Smooth muscle cell (in vitro differentiated cells): ENCODE measurements around the gene FAF1. TPM values are rescaled to one million over a fixed set of nuclear protein-coding genes. Genes with fewer than 3 reads are reported as not detected.

Experiments used
- DNase-seq: peaks from one replicate; lab custom pipeline; 2025; ENCODE audit not compliant: unreplicated experiment; lab: John Stamatoyannopoulos, UW
- H2AFZ ChIP-seq: fragments of 200-600 bp; sonication (generic); 2 replicates; pipeline ENCODE4 v1.6.0; 2016; ENCODE audit warnings: antibody characterized with exemption, low read depth, mild to moderate bottlenecking
- H3F3A ChIP-seq: fragments of 200-600 bp; sonication (generic); 2 replicates; pipeline ENCODE4 v1.6.0; 2017; ENCODE audit warnings: antibody characterized with exemption, low read depth
- H3K27ac ChIP-seq: fragments of 200-600 bp; sonication (generic); 2 replicates; pipeline ENCODE4 v1.5.1; 2016; ENCODE audit warnings: low read depth, mild to moderate bottlenecking
- H3K27me3 ChIP-seq: fragments of 200-600 bp; sonication (generic); 2 replicates; pipeline ENCODE4 v1.6.1; 2016; ENCODE audit warnings: low read depth, mild to moderate bottlenecking
- H3K36me3 ChIP-seq: fragments of 200-600 bp; sonication (generic); 2 replicates; pipeline ENCODE4 v1.5.1; 2016; ENCODE audit warnings: low read depth
- H3K4me1 ChIP-seq: fragments of 200-600 bp; sonication (generic); 2 replicates; pipeline ENCODE4 v1.5.1; 2016; ENCODE audit warnings: low read depth
- H3K4me2 ChIP-seq: fragments of 200-600 bp; sonication (generic); 2 replicates; pipeline ENCODE4 v1.6.0; 2016; ENCODE audit warnings: mild to moderate bottlenecking
- H3K4me3 ChIP-seq: fragments of 200-600 bp; sonication (generic); 2 replicates; pipeline ENCODE4 v1.5.1; 2016; ENCODE audit warnings: mild to moderate bottlenecking
- H3K79me2 ChIP-seq: fragments of 200-600 bp; sonication (generic); 2 replicates; pipeline ENCODE4 v1.6.0; 2016; ENCODE audit warnings: low read depth, mild to moderate bottlenecking
- H3K9ac ChIP-seq: fragments of 200-600 bp; sonication (generic); 2 replicates; pipeline ENCODE4 v1.6.0; 2016; ENCODE audit warnings: low read depth
- H3K9me3 ChIP-seq: fragments of 200-600 bp; sonication (generic); replicated peaks from 2 replicates; pipeline ENCODE4 v1.5.1; 2016; ENCODE audit warnings: low read depth
- H4K20me1 ChIP-seq: fragments of 200-600 bp; sonication (generic); 2 replicates; pipeline ENCODE4 v1.6.0; 2016; ENCODE audit warnings: low read depth
- CTCF ChIP-seq: fragments of 200-600 bp; sonication (generic); IDR thresholded peaks from 2 replicates; pipeline ENCODE4 v1.5.1; 2017; ENCODE audit warnings: borderline replicate concordance, mild to moderate bottlenecking, antibody characterized with exemption; ENCODE audit not compliant: insufficient read depth, poor library complexity, severe bottlenecking
- WGBS: methylation state at CpG from one replicate; pipeline ENCODE4 v1.1.7; 2016; ENCODE audit warnings: low lambda C conversion rate; 5-methylcytosine and 5-hydroxymethylcytosine counted together
- polyA plus RNA-seq: library from polyadenylated mRNA; unstranded; fragments of >200 nt; fragmentation: Nextera tagmentation; extraction: Ambion mirVana; gene quantifications from 2 replicates; pipeline ENCODE4 v1.2.1, GENCODE V29; 2016
- total RNA-seq: library from RNA; depleted of rRNA; stranded (reverse); fragments of >200 nt; gene quantifications from 2 replicates; pipeline ENCODE4 v1.2.3, GENCODE V29; 2014

Gene FAF1
- total and polyA plus RNA-seq, 2 experiments from 2014 or later: 51.5 to 51.6 TPM

- Histone ChIP-seq H3K4me1 (no peaks in the 10 kb centered on the region), H3K36me3 (no peaks in the 10 kb centered on the region), H3K9ac (no peak overlapping the region), H3K9me3 (no peaks in the 10 kb centered on the region), H3K4me3 (no peak overlapping the region), H4K20me1 (no peaks in the 10 kb centered on the region), H3F3A (no peaks in the 10 kb centered on the region), H3K27me3 (no peaks in the 10 kb centered on the region), H3K79me2 (no peaks in the 10 kb centered on the region), H2AFZ (no peak overlapping the region), H3K27ac (no peak overlapping the region), H3K4me2 (no peak overlapping the region)
- no peak for DNase-seq
- no peak for TF ChIP-seq CTCF
- WGBS: 91% methylated on average over 5 of the region's 5 CpGs
These were observed 501.6 kb downstream of the FAF1 start for GRCh38 chr1:50458507-50458906.

- Histone ChIP-seq H3K4me1 (peaks cover 10% of the 10 kb centered on the region), H3K9me3 (no peaks in the 10 kb centered on the region), H3K79me2 (no peaks in the 10 kb centered on the region), H3F3A (no peaks in the 10 kb centered on the region), H2AFZ (no peak overlapping the region), H3K4me3 (no peak overlapping the region), H4K20me1 (no peaks in the 10 kb centered on the region), H3K36me3 (no peaks in the 10 kb centered on the region), H3K9ac (no peak overlapping the region), H3K4me2 (no peak overlapping the region), H3K27me3 (no peaks in the 10 kb centered on the region), H3K27ac (no peak overlapping the region)
- 72% methylated on average over 1 of the region's 1 CpG for WGBS
- TF ChIP-seq CTCF: no peak
- DNase-seq: no peak
These were observed 505.2 kb downstream of the FAF1 start for GRCh38 chr1:50454911-50455310.

- no peaks in the 10 kb centered on the region for H3K9me3 ChIP-seq
- peaks cover 10% of the 10 kb centered on the region for H3K4me1 ChIP-seq
- H4K20me1 ChIP-seq: no peaks in the 10 kb centered on the region
- no peaks in the 10 kb centered on the region for H3K79me2 ChIP-seq
- no peak for TF ChIP-seq CTCF
- no peak overlapping the region for H3K27ac ChIP-seq
- no peaks in the 10 kb centered on the region for H3K27me3 ChIP-seq
- H3F3A ChIP-seq: no peaks in the 10 kb centered on the region
- DNase-seq: no peak
- H3K36me3 ChIP-seq: no peaks in the 10 kb centered on the region
- H2AFZ ChIP-seq: no peak overlapping the region
- no peak overlapping the region for H3K9ac ChIP-seq
- 89% methylated on average over 7 of the region's 7 CpGs for WGBS
- H3K4me3 ChIP-seq: no peak overlapping the region
- no peak overlapping the region for H3K4me2 ChIP-seq
These were observed 506.8 kb downstream of the FAF1 start for GRCh38 chr1:50453266-50453665.

- Histone ChIP-seq H3F3A (no peaks in the 10 kb centered on the region), H3K9me3 (no peaks in the 10 kb centered on the region), H2AFZ (no peak overlapping the region), H3K9ac (no peak overlapping the region), H4K20me1 (no peaks in the 10 kb centered on the region), H3K27ac (no peak overlapping the region), H3K4me3 (no peak overlapping the region), H3K79me2 (no peaks in the 10 kb centered on the region), H3K36me3 (no peaks in the 10 kb centered on the region), H3K27me3 (no peaks in the 10 kb centered on the region), H3K4me1 (peaks cover 10% of the 10 kb centered on the region), H3K4me2 (no peak overlapping the region)
- no peak for DNase-seq
- 81% methylated on average over 1 of the region's 1 CpG for WGBS
- no peak for TF ChIP-seq CTCF
These were observed 507.4 kb downstream of the FAF1 start for GRCh38 chr1:50452700-50453099.
